Measurements from ENCODE around the gene HFM1.

GRCh38 chr1:91226741-91227140, 177.9 kb downstream of the HFM1 start:
- TF ChIP-seq CTCF (IDR thresholded peaks at IDR 0.05; ENCODE audit: low read depth, low read length) = no peak
- no peak for TF ChIP-seq POLR2A (IDR thresholded peaks at IDR 0.05; ENCODE audit: extremely low read depth, insufficient read length)
